SW 1271 (cell line): ENCODE measurements around the gene ZNF584.

Experiments used
- DNase-seq, 2 experiments: peaks; one replicate each; lab custom pipeline; 2025; lab: John Stamatoyannopoulos, UW

Gene ZNF584

GRCh38 chr19:58385891-58386575 lies 22.4 kb upstream of the ZNF584 start:
- DNase-seq = no peak

- DNase-seq = peak; percentile 72 to 94
Measured at GRCh38 chr19:58386576-58387337, 21.7 kb upstream of the ZNF584 start, which contains the start of gene RPS5. Gene RPS5, plus strand, starts transcription at chr19:58387269. Its CDS starts 869 bp downstream, at chr19:58388138.

DNA sequence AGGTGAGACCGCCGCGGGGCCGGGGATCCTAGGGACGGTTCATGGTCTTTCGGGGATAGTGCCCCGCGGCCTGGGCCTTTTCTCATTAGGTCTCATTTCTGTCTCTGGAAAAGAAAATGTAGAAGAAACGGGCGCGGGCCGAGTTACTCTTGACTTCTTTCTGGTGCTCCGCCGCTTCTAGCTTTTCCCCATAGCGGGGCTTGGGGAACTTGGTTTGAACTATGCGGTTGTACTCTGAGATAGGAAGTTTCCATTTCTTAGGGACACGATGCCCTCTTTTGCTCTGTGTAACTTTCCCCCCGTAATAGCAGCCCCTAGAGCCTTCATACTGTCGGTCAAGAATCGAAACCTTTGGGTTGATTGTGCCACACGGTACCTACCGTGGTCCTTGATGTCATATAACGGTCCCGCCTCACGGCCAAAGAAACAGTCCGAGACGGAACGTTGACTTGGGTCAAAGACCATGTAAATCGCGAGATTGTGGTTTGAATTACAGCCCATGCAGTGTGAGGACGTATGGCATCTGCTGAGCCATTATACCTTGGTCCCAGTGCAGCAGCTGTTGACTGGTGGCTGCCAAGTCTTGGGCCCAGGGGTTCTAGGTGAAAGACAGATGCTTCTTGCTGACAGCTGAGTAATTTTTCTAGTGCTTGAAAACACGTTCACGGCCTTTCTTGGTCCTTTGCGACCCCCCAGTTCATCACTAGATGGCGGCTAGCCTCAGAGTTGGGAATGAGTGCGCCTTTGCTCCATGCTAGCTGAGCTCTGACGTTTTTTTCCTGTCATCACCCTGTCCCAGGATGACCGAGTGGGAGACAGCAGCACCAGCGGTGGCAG lies 20.9 kb upstream of the ZNF584 start:
- DNase-seq = no peak

GRCh38 chr19:58388175-58388526 lies 20.3 kb upstream of the ZNF584 start:
- no peak for DNase-seq

GRCh38 chr19:58392945-58393724 lies 15.3 kb upstream of the ZNF584 start:
- no peak for DNase-seq

DNA sequence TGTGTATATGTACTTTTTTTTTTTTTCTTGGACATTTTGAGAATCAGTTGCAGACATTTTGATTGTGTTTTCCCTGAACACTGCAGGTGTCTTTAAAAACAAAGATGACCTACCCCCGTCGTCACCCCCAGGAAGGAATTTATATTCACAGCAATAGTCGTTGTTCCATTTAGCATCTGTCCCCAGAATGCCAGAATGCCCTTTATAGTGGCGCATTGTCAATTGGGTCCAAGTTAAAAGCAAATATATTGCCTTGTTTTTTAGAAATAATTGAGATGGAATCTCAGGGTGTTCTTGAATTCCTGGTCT lies 14.8 kb upstream of the ZNF584 start:
- no peak for DNase-seq

GRCh38 chr19:58394821-58395219 lies 13.6 kb upstream of the ZNF584 start:
- DNase-seq = no peak

DNA sequence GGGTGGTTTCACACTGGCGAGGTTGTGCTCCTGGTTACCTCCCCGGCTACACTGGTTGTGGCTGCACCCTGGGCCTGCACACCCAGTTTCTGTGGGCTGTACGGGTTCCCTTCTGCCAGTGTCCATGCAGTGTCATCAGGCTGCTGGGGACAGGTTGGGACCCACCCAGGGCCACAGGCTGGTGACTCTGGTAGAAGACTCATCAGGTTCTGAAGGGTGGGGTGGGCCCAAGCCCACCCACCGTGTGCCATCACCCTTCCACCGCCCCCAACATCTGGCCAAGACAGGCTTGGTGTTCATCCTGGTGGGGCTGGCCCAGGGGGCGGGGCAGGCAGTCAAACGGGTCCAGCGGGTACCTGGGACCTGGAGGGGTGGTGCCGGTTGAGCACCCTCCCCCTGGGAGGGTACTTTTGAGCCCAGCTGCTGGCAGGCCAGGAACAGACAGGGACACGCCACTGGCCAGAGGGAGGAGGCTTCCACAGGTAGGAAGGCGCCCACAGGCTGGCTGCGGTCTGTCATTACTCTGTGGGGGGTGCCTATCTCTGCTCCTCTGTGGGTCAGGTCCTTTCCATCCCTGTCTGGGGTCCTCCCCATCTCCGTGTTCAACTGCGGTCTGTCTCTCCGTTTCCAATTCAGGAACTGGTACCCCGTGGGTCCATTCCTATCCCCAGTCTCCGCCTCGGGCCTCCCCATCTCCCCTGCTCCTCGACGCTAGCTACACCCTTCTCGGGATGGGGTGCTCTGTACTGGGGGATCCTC lies 13.1 kb upstream of the ZNF584 start, which contains the start of gene RNF225:
Gene RNF225 (plus strand): TSS at position 437 of the 759 bp plus-strand sequence. CDS start 434 bp downstream, outside the sequence.
- DNase-seq = no peak

DNA sequence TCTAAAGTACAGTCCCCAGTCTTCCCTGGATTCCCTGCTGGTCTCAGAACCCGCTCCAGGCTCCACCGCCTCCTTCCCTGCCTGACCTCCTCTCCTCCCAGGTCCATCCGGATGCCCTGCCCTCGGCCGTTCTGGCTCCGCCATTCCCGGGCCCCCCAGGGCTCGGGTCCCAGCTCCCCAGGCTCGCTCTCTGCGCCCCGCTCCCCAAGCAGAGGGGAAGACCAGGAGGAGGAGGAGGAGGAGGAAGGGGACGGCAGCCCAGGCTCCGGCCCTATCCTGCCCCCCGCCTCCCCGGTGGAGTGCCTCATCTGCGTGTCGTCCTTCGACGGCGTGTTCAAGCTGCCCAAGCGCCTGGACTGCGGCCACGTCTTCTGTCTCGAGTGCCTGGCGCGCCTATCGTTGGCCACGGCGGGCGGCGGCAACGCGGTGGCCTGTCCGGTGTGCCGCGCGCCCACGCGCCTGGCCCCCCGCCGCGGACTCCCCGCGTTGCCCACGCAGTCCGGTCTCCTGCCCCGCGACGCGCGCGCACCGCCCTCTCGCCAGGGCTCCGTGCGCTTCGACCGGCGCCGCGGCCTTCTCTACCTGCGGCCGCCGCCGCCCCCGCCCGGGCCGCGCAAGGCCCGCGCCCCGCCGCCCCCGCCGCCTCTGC lies 12.3 kb upstream of the ZNF584 start:
- no peak for DNase-seq

DNA sequence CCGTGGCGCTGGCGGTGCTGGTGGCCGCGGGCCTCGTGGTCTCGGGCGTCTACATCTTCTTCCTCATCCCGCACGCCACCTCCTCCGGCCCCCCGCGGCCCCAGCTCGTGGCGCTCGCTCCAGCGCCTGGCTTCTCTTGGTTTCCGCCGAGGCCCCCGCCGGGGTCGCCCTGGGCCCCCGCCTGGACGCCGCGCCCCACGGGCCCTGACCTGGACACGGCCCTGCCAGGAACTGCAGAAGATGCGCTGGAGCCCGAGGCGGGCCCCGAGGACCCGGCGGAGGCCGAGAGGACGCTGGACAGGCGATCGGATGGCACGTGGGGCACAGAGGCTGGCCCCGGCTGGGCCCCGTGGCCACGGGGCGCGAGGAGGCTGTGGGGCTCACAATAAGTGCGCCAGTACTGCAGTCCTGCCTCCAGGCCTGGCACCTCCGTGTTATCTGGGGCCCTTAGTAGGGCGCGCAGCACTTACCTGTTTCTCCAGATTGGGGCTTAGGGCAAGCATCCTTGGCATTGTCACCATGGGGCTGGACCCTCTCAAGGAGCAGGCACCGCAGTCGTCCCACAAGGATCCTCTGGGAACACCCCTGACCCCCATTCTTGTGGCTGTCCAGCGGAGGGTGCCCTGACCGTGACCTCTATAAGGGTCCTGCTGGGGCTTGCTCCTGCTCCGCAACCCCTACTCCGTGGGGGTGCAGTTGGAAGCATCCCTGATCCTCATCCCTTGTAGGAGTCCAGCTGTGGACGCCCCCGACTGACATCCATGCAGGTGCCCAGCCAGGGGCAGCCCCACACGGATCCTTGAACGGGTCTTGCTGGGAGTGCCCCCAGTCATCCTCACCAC lies 11.5 kb upstream of the ZNF584 start:
- no peak for DNase-seq

- no peak for DNase-seq
Measured at GRCh38 chr19:58397533-58398037, 10.9 kb upstream of the ZNF584 start.

DNA sequence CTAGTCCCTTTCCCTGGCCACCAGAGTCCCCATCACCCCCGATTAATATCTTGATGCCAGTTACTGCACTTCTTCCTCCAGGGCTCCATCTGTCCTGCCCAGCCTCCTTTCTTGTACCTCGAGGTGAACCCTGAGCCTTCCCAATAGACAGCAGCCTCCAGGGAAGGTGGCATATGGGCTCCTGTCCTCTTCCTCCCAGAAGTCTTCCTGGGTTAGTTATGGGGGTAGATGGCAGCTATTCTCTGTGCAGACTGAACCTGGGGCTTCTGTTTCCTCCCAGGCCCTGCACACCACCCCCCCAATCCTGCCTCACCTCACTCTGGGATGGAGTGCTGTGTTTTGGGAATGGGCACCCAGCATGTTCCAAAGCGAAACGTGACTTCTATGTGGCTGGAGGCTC lies 10.4 kb upstream of the ZNF584 start:
- DNase-seq = no peak

GRCh38 chr19:58398545-58398944 lies 9.9 kb upstream of the ZNF584 start:
- DNase-seq = no peak

GRCh38 chr19:58399903-58400302 lies 8.5 kb upstream of the ZNF584 start:
- no peak for DNase-seq

GRCh38 chr19:58400316-58400915 lies 8.0 kb upstream of the ZNF584 start:
- DNase-seq = peak in 1 of 2 experiments; percentile 29

DNA sequence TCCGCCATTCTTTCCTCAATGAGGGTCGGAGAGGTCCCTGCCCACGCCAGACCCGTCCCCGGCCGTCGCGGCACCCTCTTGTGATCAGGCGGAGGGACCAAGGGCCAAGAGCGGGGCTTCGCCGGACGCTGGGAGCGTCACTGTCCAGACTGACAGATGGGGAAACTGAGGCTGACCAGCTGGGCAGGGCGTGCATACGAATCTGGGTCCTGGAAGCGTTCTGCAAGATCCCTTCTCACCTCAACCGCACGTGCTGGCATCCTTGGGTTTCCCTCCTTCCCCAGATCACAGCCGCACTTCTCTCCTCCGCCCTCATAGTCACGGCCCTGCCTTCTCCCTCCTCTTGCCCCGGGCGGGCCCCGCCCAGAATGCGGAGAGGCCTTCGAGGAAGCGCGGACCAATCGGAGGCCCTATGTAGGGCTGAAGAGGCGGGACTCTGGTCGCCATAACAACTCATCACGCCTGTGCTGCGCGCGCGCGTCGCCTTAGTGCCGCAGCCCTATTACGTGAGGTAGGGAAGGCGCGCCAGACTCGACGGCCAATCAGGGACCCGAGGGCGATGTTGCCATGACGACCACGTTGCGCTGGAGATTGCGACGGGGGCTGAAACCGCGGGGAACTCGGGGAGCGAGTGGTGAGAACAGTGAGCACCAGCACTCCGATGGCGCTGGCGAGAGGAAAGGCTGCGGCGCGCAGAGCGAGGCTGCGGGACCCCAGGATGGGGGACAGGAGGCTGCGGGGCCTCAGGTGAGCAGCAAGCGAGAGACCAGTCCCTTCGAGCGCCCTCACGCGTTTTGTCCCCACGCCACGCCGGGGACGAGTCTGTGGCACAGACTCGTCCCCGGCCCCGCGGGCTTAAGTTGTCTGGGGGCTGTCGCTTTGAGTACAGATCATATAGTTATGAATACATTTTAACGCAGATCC lies 7.3 kb upstream of the ZNF584 start:
- DNase-seq = peak; percentile 87 to 95

DNA sequence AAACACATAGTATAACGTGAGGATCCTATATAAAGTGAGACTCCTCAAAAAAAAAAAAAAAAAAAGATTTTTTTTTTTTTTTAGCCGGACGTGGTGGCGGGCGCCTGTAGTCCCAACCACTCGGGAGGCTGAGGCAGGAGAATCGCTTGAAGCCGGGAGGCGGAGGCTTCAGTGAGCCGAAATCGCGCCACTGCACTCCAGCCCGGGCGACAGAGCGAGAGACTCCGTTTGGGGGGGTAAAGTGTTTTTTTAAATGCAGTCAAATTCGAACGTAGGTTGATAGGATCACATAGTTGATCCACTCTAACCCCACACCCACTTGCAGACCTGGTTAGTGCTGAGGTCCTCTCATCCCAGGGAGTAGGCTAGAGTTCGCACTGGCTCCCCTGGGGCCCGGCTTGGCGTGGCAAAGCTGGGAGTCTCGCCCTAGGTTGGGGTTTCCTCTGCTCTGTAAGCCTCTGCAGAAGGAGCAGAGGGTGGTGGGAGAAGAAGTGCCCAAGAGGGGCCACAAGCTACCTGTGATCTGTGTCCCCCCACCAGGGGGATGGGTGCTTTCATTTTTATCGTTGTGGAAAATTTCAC lies 6.5 kb upstream of the ZNF584 start:
- no peak for DNase-seq
